Renal cortical epithelial cell (primary cell): ENCODE data around the gene ATL2. TPM values are rescaled to one million over a fixed set of nuclear protein-coding genes. Genes with fewer than 3 reads are reported as not detected.

Source experiments
- DNase-seq: peaks from one replicate; pipeline ENCODE4 v3.0.0-alpha.2; 2011; ENCODE audit warnings: low read depth
- total RNA-seq: library from RNA; depleted of rRNA; stranded (reverse); fragments of >200 nt; gene quantifications from 2 replicates; pipeline ENCODE4 v1.2.3, GENCODE V29; 2014

The ATL2 gene
- total RNA-seq, 1 donor from 2014 or later = 110 TPM

GRCh38 chr2:38248707-38249106 lies 128.4 kb downstream of the ATL2 start:
- DNase-seq = no peak

GRCh38 chr2:38248255-38248654 lies 128.8 kb downstream of the ATL2 start:
- DNase-seq = no peak

- DNase-seq = no peak
These were observed 131.0 kb downstream of the ATL2 start for GRCh38 chr2:38246105-38246504.

GRCh38 chr2:38245114-38245641 lies 131.9 kb downstream of the ATL2 start:
- peak; percentile 90 for DNase-seq

GRCh38 chr2:38244301-38244700 lies 132.8 kb downstream of the ATL2 start:
- DNase-seq = no peak

Other genes with a start within 250 kb of the ATL2 start
- gene HNRNPLL, start 225.7 kb upstream of the ATL2 start, total RNA-seq = 18.9 and 28.0 TPM in 2 replicates